Endometrial microvascular endothelial cells (primary cell): ENCODE data around the gene NAMPT. TPM values are rescaled to one million over a fixed set of nuclear protein-coding genes. Genes with fewer than 3 reads are reported as not detected.
"Not testable (repeated sequence)": the region's sequence is repeated elsewhere in the genome, so short reads cannot be mapped to it uniquely, and the experiment has no call there.

Source experiments
- in situ Hi-C: cut with HindIII; loops from 2 replicates; pipeline ENCODE4 v1.10.0; 2017; ENCODE audit warnings: low sequenced_read_pairs, low pct_unique_long_range_greater_than_20kb; ENCODE audit errors: inconsistent ontology term
- total RNA-seq: library from RNA; depleted of rRNA; stranded (reverse); fragments of >200 nt; gene quantifications from one replicate; pipeline ENCODE4 v1.2.3, GENCODE V29; 2015; ENCODE audit errors: inconsistent ontology term

Gene NAMPT
- total RNA-seq, 1 donor from 2014 or later: 305 TPM

- in situ Hi-C loops: not testable (repeated sequence)
These were observed 75.8 kb downstream of the NAMPT start for GRCh38 chr7:106208944-106209343.

DNA sequence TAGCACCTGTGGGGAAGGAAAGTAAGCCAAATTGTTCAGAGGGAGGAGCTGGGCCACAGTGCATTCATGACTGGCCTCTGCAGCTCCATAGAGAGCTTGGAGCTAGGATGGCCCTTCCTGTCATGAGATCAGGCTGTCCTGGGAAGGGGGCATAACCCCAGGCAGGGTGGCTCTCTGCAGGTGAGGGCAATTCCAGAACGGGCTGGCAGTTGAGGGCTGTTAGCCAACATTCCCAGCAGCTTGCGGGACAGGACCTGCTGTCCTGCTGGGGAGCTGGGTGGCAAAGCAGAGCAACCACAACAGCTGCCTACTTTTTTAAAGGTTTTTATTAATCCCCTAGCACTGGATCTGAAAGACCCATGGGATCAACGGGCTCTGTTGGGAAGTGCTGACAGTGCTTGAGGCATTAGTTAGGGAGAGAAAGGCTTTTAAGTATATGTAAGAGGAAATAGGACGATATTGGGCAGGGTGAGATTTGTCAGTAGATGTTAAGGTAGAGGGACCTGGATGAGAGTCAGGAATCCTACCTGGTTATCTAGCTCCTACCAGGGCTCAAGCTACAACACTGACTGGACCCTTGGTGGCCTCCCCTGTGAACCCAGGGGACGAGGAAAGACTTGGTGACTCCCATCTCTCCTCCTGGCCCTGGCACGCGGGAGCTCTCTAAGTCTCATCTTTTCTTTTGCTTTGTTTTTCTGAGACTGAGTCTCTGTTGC is 77.8 kb downstream of the NAMPT start:
- in situ Hi-C loops: no loop called here

- in situ Hi-C loops: no loop called here
These were observed 79.1 kb downstream of the NAMPT start for GRCh38 chr7:106205621-106206222.

DNA sequence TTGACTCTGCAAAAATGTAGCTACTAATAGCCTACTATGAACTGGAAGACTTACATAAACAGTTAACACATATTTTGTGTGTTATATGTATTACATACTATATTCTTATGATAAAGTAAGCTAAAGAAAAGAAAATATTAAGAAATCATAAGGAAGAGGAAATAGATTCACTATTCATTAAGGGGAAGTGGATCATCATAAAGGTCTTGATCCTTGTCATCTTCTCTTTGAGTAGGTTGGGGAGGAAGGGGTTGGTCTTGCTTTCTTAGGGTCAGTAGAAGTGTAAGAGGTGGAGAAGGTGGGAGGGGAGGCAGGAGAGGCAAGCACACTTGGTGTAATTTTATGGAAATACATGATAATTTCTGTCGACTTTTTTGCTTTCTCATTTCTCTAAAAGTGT is 81.3 kb downstream of the NAMPT start:
- in situ Hi-C loops: no loop called here

DNA sequence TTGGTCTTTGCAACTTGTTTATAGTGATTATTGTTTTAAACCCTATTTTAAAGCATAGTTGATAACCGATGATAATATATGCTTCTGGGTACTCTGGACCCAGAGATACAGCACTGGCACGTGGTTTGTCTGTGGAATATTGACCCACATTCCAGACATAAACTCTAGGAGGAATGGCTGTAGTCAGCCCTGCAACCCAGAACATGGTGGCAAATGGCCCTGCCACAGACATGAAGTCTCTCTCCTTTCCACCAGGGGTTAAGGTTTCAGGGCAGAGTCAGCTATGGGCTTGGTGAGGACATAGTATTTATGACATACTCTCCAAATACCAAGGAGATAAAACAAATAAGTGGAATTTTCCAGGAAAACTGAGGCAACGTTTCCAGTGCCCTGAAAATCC is 83.6 kb downstream of the NAMPT start:
- in situ Hi-C loops: no loop called here

- in situ Hi-C loops: no loop called here
These were observed 84.9 kb downstream of the NAMPT start for GRCh38 chr7:106199813-106200364.

DNA sequence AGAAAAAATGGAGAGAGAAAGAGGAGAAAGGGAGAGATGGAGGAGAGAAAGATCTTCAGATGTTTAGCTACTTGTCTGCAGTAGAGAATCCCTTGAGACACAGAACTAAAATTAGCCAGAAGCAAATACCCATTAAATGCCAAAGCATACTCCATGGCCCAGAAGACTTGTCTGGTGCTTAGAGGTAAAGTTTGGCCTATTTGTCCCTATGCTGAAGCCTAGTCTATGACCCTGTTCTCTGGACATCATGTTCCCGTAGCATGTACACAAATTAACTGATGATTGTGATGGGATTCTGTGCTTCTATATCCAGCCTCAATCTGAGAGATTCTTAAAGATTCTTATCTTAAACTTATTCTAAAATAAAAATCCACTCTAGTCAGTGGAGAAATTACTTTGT is 85.8 kb downstream of the NAMPT start:
- in situ Hi-C loops: no loop called here

Other genes with a start within 250 kb of the NAMPT start
- 92.0 TPM for gene SYPL1, start 172.7 kb downstream of the NAMPT start, total RNA-seq